ENCODE measurements around the gene ATP8B4. TPM values are rescaled to one million over a fixed set of nuclear protein-coding genes. Genes with fewer than 3 reads are reported as not detected.
"Not testable (repeated sequence)": the region's sequence is repeated elsewhere in the genome, so short reads cannot be mapped to it uniquely, and the experiment has no call there.

ATP8B4 gene
- total and polyA plus RNA-seq, 5 donors from 2014 or later: 2.8 TPM; not detected in 4

DNA sequence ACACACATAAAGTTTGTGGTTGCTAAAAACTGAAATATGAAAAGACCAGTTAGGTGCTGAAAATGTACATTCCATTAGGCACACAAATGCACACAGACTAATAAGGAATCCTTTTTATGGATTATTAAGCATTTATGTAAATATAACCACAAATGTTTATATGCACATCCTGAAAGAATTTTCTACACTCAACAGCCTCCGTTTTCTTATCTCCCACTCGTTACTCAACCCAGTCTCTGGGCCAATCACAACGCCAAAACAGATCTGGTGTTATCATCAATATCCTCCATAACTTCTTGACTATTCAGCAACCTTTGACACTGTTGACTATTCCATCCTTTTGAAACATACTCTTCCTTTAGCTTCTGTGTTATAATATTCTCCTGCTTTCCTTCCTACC, 136.4 kb downstream of the ATP8B4 start:
- H3K9me3 ChIP-seq (ENCODE audit: control insufficient read depth in 2 of 2, low read length in 2 of 2): no peaks in the 10 kb centered on the region
- Mint-ChIP-seq H3K27ac (no peak overlapping the region), H3K9me3 (no peaks in the 10 kb centered on the region), H3K4me3 (no peak overlapping the region), H3K36me3 (no peaks in the 10 kb centered on the region), H3K4me1 (no peaks in the 10 kb centered on the region), H3K27me3 (peaks cover 15% of the 10 kb centered on the region)
- no peak for ATAC-seq (ENCODE audit: low read depth in 2 of 2)
- no peaks in the 10 kb centered on the region for H3K36me3 ChIP-seq (ENCODE audit: control insufficient read depth, insufficient read depth, low read length)
- DNase-seq: no peak
- H3K27ac ChIP-seq (ENCODE audit: insufficient read depth, low read length, poor library complexity, severe bottlenecking): no peak overlapping the region
- peaks cover 2% of the 10 kb centered on the region for H3K27me3 ChIP-seq (ENCODE audit: control insufficient read depth, insufficient read depth, low read length)
- H3K4me3 ChIP-seq (ENCODE audit: low read depth, low read length): no peak overlapping the region
- H3K4me1 ChIP-seq (ENCODE audit: control insufficient read depth, insufficient read depth, low read length, poor library complexity, severe bottlenecking): no peaks in the 10 kb centered on the region

DNA sequence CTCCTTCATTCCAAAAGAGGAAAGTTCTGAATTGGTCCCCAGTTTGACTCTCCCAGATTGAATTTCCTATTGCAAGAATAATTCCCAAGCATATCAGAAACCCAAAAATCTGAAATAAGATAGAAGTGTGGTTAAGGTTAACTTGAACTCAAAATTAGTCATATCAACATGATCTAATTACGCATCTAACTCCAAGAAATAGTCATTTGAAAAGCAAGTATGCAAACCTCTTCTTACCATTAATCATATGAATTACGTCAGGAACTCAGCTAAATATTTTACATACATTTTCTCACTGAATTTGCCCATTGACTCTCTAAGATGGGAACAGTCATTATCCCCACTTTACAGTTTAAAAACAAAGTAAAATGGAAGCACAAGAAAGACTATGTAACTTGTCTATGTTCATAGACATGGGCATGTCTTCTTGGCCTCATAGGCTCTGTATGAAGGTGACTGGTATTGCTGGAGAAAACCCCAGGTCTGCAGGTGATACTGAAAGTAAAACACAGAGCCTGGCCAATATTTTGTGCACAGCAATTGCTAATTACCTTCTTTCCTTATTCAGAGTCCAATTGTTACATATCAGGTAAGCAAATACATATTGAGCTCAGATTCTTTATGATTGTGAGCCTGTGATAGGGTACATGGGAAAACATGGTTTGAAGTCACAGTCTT, 139.2 kb downstream of the ATP8B4 start:
- peaks cover 2% of the 10 kb centered on the region for H3K27me3 ChIP-seq (ENCODE audit: control insufficient read depth, insufficient read depth, low read length)
- peaks cover 15% of the 10 kb centered on the region for H3K27me3 Mint-ChIP-seq
- H3K4me3 ChIP-seq (ENCODE audit: low read depth, low read length): no peak overlapping the region
- H3K27ac Mint-ChIP-seq: no peak overlapping the region
- DNase-seq (no peak), ATAC-seq (ENCODE audit: low read depth in 2 of 2) (no peak)
- H3K36me3 ChIP-seq (ENCODE audit: control insufficient read depth, insufficient read depth, low read length): no peaks in the 10 kb centered on the region
- no peak overlapping the region for H3K4me3 Mint-ChIP-seq
- H3K9me3 ChIP-seq (ENCODE audit: control insufficient read depth in 2 of 2, low read length in 2 of 2): no peaks in the 10 kb centered on the region
- no peaks in the 10 kb centered on the region for H3K36me3 Mint-ChIP-seq
- H3K4me1 ChIP-seq (ENCODE audit: control insufficient read depth, insufficient read depth, low read length, poor library complexity, severe bottlenecking): no peaks in the 10 kb centered on the region
- no peaks in the 10 kb centered on the region for H3K4me1 Mint-ChIP-seq
- no peaks in the 10 kb centered on the region for H3K9me3 Mint-ChIP-seq
- H3K27ac ChIP-seq (ENCODE audit: insufficient read depth, low read length, poor library complexity, severe bottlenecking): no peak overlapping the region

DNA sequence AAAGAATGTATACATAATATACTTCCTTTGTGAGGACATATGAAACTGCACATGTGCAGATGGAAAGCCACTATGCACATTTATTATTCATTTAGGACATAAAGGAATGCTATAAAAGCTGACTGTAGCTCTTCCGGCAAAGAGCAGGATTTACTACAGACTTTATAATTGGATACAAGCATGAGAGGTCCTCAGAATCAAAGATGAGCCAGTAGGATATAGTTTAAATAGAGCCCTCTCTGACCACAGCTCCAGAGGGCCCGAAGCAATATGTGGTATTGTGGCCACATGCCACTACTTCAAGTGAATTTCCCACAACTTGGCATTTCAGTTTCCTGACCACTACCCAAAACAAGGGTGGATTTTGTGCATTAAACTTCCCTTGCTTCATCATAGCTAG, 140.9 kb downstream of the ATP8B4 start:
- Histone ChIP-seq H3K4me1 (ENCODE audit: control insufficient read depth, insufficient read depth, low read length, poor library complexity, severe bottlenecking) (no peaks in the 10 kb centered on the region), H3K36me3 (ENCODE audit: control insufficient read depth, insufficient read depth, low read length) (no peaks in the 10 kb centered on the region), H3K27ac (ENCODE audit: insufficient read depth, low read length, poor library complexity, severe bottlenecking) (no peak overlapping the region), H3K9me3 (ENCODE audit: control insufficient read depth in 2 of 2, low read length in 2 of 2) (no peaks in the 10 kb centered on the region), H3K4me3 (ENCODE audit: low read depth, low read length) (no peak overlapping the region), H3K27me3 (ENCODE audit: control insufficient read depth, insufficient read depth, low read length) (peaks cover 2% of the 10 kb centered on the region)
- no peaks in the 10 kb centered on the region for H3K4me1 Mint-ChIP-seq
- DNase-seq (no peak), ATAC-seq (ENCODE audit: low read depth in 2 of 2) (no peak)
- no peaks in the 10 kb centered on the region for H3K9me3 Mint-ChIP-seq
- peaks cover 11% of the 10 kb centered on the region for H3K27me3 Mint-ChIP-seq
- H3K36me3 Mint-ChIP-seq: no peaks in the 10 kb centered on the region
- H3K27ac Mint-ChIP-seq: no peak overlapping the region
- H3K4me3 Mint-ChIP-seq: no peak overlapping the region

DNA sequence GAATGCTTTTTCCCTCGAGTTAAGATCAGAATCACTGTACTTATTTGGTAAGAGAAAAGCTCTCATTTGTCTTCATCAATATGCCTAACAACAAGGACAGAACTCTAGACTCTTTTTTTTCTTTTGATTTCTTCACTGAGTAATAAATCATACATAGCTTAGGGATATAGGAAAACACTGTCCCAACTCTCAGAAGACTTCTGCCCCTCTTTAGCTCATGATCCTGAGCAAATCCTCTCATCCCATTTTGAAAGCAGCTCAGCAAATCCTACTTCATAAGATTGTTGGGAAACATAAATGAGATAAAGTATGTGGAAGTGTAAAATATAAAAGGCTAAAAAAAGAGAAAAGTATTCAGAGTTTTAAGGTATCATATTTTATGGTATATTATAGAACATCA, 141.7 kb downstream of the ATP8B4 start:
- H3K4me3 ChIP-seq (ENCODE audit: low read depth, low read length): no peak overlapping the region
- Mint-ChIP-seq H3K27ac (no peak overlapping the region), H3K27me3 (peaks cover 5% of the 10 kb centered on the region), H3K36me3 (no peaks in the 10 kb centered on the region), H3K9me3 (no peaks in the 10 kb centered on the region), H3K4me3 (no peak overlapping the region), H3K4me1 (no peaks in the 10 kb centered on the region)
- DNase-seq (no peak), ATAC-seq (ENCODE audit: low read depth in 2 of 2) (no peak)
- no peak overlapping the region for H3K27ac ChIP-seq (ENCODE audit: insufficient read depth, low read length, poor library complexity, severe bottlenecking)
- peaks cover 2% of the 10 kb centered on the region for H3K27me3 ChIP-seq (ENCODE audit: control insufficient read depth, insufficient read depth, low read length)
- no peaks in the 10 kb centered on the region for H3K36me3 ChIP-seq (ENCODE audit: control insufficient read depth, insufficient read depth, low read length)
- H3K4me1 ChIP-seq (ENCODE audit: control insufficient read depth, insufficient read depth, low read length, poor library complexity, severe bottlenecking): no peaks in the 10 kb centered on the region
- H3K9me3 ChIP-seq (ENCODE audit: control insufficient read depth in 2 of 2, low read length in 2 of 2): no peaks in the 10 kb centered on the region

DNA sequence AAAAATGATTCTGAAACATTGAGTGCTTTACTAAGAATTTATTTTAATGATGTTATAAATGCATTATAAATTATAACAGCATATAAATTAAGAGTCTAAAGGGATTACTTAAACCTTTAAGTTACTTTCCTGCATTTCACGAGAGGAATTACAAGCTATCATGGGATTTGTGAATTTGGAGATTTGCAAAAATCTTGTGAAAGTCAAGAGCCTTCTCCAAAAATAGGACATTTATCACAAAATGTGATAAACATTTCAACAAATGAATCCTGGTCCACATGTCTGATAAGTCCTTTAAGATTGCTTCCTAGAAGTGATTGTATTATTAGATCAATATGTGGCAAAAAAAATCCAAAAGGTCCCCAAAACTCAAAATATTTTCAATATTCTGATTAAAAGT, 154.5 kb downstream of the ATP8B4 start:
- no peak for DNase-seq
- H3K9me3 Mint-ChIP-seq: peaks cover 0 to 16% (median 3%) of the 10 kb centered on the region in 7 donors
- H3K4me1 Mint-ChIP-seq: no peaks in the 10 kb centered on the region
- H3K4me1 ChIP-seq (ENCODE audit: control insufficient read depth, insufficient read depth, low read length, poor library complexity, severe bottlenecking): no peaks in the 10 kb centered on the region
- no peak overlapping the region for H3K4me3 Mint-ChIP-seq
- peaks cover 0 to 3% of the 10 kb centered on the region in 2 experiments for H3K9me3 ChIP-seq (ENCODE audit: control insufficient read depth in 2 of 2, low read length in 2 of 2)
- no peak overlapping the region for H3K27ac Mint-ChIP-seq
- peaks cover 4% of the 10 kb centered on the region for H3K27me3 Mint-ChIP-seq
- ATAC-seq (ENCODE audit: low read depth in 2 of 2): no peak
- no peaks in the 10 kb centered on the region for H3K36me3 ChIP-seq (ENCODE audit: control insufficient read depth, insufficient read depth, low read length)
- no peaks in the 10 kb centered on the region for H3K36me3 Mint-ChIP-seq
- no peak overlapping the region for H3K4me3 ChIP-seq (ENCODE audit: low read depth, low read length)
- no peak overlapping the region for H3K27ac ChIP-seq (ENCODE audit: insufficient read depth, low read length, poor library complexity, severe bottlenecking)
- H3K27me3 ChIP-seq (ENCODE audit: control insufficient read depth, insufficient read depth, low read length): peaks cover 2% of the 10 kb centered on the region

DNA sequence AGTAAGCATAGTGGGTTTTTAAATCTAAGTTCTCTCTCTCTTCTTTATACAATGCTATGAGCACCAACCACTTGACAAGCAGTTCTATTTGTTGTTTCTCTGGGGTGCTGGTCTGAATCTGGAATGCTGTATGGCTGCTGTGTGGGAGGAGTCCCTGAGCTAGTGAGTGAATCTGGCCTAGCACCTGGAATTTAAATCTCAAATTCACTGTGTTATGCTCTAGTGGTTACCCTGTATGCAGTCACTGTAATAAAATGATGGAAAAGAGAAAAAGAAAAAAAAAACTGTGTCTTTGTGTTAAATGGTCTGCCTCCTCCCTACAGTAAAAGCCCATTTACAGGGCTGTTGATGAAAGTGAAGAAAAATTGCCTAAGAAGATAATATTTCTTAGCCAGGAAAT, 155.0 kb downstream of the ATP8B4 start:
- ATAC-seq (ENCODE audit: low read depth in 2 of 2) (no peak), DNase-seq (no peak)
- H3K36me3 Mint-ChIP-seq: no peaks in the 10 kb centered on the region
- H3K4me1 Mint-ChIP-seq: no peaks in the 10 kb centered on the region
- no peaks in the 10 kb centered on the region for H3K36me3 ChIP-seq (ENCODE audit: control insufficient read depth, insufficient read depth, low read length)
- peaks cover 0 to 7% of the 10 kb centered on the region in 2 experiments for H3K9me3 ChIP-seq (ENCODE audit: control insufficient read depth in 2 of 2, low read length in 2 of 2)
- H3K27ac Mint-ChIP-seq: no peak overlapping the region
- H3K9me3 Mint-ChIP-seq: peaks cover 0 to 18% (median 3%) of the 10 kb centered on the region in 7 donors
- no peak overlapping the region for H3K4me3 Mint-ChIP-seq
- no peak overlapping the region for H3K4me3 ChIP-seq (ENCODE audit: low read depth, low read length)
- H3K27me3 Mint-ChIP-seq: peaks cover 4% of the 10 kb centered on the region
- H3K4me1 ChIP-seq (ENCODE audit: control insufficient read depth, insufficient read depth, low read length, poor library complexity, severe bottlenecking): no peaks in the 10 kb centered on the region
- no peak overlapping the region for H3K27ac ChIP-seq (ENCODE audit: insufficient read depth, low read length, poor library complexity, severe bottlenecking)
- peaks cover 2% of the 10 kb centered on the region for H3K27me3 ChIP-seq (ENCODE audit: control insufficient read depth, insufficient read depth, low read length)

DNA sequence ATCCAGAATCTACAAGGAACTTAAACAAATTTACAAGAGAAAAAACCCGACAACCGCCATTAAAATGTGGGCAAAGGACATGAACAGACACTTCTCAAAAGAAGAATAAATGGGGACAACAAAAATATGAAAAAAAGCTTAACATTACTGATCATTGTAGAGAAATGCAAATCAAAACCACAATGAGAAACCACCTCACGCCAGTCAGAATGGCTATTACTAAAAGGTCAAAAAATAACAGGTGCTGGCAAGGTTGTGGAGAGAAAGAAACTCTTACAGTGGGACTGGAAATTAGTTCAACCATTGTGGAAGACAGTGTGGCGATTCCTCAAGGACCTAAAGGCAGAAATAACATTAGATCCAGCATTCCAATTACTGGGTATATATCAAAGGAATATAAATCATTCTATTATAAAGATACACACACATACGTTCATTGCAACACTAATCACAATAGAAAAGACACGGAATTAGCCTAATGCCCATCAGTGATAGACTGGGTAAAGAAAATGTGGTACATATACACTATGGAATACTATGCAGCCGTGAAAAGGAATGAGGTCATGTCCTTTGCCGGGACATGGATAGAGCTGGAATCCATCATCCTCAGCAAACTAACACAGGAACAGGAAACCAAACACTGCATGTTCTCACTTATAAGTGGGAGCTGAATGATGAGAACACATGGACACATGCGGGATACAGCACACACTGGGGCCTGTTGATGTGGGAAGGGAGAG, 155.8 kb downstream of the ATP8B4 start:
- not testable (repeated sequence) for H3K27me3 ChIP-seq (ENCODE audit: control insufficient read depth, insufficient read depth, low read length); H3K36me3 Mint-ChIP-seq; H3K27ac Mint-ChIP-seq; H3K4me3 Mint-ChIP-seq; H3K27ac ChIP-seq (ENCODE audit: insufficient read depth, low read length, poor library complexity, severe bottlenecking); H3K4me1 ChIP-seq (ENCODE audit: control insufficient read depth, insufficient read depth, low read length, poor library complexity, severe bottlenecking); ATAC-seq (ENCODE audit: low read depth in 2 of 2); H3K4me3 ChIP-seq (ENCODE audit: low read depth, low read length); H3K36me3 ChIP-seq (ENCODE audit: control insufficient read depth, insufficient read depth, low read length); H3K4me1 Mint-ChIP-seq; DNase-seq; H3K27me3 Mint-ChIP-seq
- peaks cover 0 to 20% (median 5%) of the 10 kb centered on the region in 7 donors for H3K9me3 Mint-ChIP-seq
- peaks cover 0 to 10% of the 10 kb centered on the region in 2 experiments for H3K9me3 ChIP-seq (ENCODE audit: control insufficient read depth in 2 of 2, low read length in 2 of 2)

All from CD4-positive, CD25-positive, alpha-beta regulatory T cell (primary cell).